ENCODE results near the gene DYSF. TPM values are rescaled to one million over a fixed set of nuclear protein-coding genes. Genes with fewer than 3 reads are reported as not detected.

The DYSF gene
- total RNA-seq, 1 donor from 2014 or later = 3.4 TPM

GRCh38 chr2:71555798-71556454 is 102.6 kb downstream of the DYSF start:
- ATAC-seq = no peak

DNA sequence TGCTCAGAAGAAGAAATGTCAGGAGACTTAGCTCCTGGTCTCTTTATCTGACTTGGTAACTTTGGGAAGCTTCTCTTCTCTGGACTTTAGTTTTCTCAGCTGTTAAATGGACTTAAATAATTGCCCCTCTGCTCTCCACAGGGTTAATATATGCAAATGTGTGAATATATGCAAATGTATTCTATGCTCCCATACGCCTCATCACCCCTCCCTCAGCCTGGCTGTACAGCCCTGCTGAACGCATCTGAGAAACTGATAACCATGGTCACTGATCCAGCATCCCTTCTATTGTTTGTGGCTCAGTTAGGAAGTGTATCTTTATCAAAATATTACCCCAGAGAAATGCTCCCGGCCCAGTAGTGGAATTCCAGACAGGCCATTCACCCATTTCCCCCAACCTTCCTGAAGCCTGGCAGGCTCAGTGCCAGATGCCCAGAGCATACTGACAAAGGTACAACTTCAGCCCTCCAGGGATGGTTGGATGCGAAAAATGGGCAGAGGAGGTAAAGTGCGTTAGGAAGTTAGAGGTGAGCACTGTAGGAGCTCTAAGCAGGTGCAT is 103.4 kb downstream of the DYSF start:
- ATAC-seq = no peak

DNA sequence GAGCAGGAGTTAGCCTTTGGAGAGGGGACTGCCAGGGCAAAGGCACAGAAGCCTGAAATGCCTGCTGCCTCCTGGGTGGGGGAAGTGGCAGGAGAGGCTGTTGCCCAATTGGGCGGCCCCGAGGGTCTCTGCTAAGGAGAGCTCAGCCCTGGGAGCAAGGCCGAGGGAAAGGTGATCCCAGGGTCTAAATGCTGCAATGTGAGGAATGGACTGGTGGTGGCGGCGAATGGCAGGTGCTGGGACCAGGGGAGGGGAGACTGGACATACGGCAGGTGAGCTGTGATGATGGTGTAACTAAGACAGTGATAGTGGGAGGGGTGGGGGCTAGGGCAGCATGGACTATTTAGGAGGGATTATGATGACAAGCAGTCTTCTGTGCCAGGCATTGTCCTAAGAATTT is 104.0 kb downstream of the DYSF start:
- no peak for ATAC-seq

DNA sequence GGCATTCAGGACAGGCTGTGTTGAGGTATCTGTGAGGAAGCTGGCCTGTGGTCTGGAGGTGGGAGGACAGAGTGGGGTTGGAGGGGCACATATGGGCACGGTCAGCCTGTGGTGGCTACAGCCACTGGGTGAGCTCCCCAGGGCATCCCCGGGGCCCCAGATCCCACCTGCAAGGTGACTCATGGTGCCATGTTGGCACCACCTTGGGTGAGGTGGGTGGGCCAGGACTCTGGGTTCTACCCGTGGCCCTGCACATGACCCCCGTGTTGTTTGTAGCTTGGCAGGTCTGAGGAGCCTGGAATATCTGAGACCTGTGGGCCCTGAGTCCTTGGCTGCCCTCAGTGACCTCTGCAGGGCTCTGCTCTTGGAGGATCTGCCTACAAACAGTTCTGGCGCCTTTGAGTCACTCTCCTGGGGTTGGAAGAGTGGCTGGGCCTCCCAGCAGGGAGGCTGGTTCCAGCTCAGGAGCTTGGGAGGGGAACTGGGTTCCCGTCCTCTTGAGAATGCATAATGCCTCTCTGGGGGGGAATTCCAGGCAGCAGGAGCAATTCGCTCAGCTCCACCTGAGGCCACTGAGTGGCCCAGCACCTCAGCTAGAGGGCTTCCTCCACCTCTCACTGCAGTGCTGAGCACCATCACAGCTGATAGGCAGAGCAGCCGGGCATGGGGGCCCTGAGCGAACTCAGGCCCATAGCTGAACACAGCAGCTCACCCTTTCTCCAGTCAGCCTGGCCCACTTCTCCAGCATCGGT is 105.1 kb downstream of the DYSF start:
- ATAC-seq = no peak

DNA sequence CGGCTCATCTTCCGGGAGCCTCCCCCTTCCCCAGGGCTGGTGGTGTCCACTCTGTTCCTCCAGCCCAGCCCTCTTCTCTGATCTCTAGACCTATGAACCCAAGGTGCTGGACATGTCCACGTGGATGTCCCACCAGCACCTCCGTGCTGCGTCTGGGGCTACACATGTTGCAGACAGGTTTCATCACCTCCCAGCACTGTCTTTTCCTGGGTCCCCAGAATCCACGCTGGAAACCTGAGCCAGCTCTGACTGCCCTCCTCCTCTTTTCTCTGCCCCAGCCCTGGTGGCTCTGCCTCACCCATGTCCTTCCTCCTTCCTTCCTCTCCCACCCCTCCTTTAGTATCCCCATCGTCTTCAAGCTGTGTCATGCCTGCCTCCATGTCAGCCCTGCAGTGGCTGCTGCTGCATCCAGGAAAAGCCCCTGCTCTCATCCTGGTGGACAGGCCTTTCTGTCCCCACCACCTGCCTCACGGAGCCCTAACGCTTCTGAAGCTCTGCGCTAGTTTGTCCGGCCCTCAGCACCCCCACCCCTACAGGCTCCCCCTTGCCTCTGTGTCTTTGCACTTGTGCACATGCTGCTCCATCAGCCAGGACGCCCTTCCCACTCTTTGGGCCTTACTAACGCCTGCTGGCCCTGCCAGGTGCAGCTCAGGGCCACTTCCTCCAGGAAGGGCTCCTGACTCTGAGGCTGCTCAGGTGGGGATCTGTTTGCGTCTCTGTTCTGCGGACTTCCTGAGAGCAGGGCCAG is 105.9 kb downstream of the DYSF start:
- ATAC-seq = no peak

GRCh38 chr2:71559828-71560637 is 106.7 kb downstream of the DYSF start:
- ATAC-seq = no peak

GRCh38 chr2:71560638-71561011 is 107.3 kb downstream of the DYSF start:
- no peak for ATAC-seq

- ATAC-seq = no peak
Measured at GRCh38 chr2:71561441-71562267, 108.3 kb downstream of the DYSF start.

- ATAC-seq = no peak
Measured at GRCh38 chr2:71562518-71562917, 109.2 kb downstream of the DYSF start.

DNA sequence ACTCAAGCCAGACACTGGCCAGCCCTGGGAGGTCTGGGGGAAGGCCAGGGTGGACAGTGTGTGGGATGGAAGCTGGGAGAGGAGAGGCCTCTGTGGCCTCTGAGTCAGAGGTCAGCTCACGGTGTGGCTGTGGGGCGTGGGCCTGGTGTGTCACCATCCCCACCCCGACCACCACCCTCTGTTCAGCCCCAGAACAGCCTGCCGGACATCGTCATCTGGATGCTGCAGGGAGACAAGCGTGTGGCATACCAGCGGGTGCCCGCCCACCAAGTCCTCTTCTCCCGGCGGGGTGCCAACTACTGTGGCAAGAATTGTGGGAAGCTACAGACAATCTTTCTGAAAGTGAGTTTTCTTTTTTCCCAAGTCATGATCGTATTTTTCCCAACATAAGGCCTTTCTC is 110.5 kb downstream of the DYSF start:
- ATAC-seq = peak; percentile 43

- no peak for ATAC-seq
Measured at GRCh38 chr2:71564361-71564760, 111.0 kb downstream of the DYSF start.

GRCh38 chr2:71564790-71565189 is 111.4 kb downstream of the DYSF start:
- no peak for ATAC-seq

DNA sequence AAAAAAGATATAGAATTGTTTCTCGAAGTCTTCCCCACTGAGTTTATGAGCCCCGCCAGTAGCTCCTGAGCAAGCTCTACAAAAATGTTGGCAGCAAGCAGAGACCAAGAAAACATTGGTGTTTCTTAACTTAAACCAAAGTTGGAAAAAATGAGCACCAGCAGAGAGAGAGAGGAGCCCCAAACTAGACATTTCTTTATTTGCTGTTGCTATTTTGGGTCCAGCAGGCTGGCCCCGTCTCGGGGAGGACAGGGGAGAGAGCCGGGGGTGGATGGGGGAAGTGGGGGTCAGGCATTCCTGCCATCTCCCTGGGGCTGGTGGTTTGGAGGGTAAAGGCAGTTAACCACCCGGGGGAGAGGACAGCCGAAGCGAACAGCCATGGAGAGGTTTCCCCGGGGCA is 113.0 kb downstream of the DYSF start:
- no peak for ATAC-seq

GRCh38 chr2:71567625-71568024 is 114.3 kb downstream of the DYSF start:
- ATAC-seq = no peak

- ATAC-seq = no peak
Measured at GRCh38 chr2:71568103-71568502, 114.7 kb downstream of the DYSF start.

GRCh38 chr2:71570511-71570910 is 117.2 kb downstream of the DYSF start:
- no peak for ATAC-seq

GRCh38 chr2:71570951-71571460 is 117.6 kb downstream of the DYSF start:
- ATAC-seq = no peak

DNA sequence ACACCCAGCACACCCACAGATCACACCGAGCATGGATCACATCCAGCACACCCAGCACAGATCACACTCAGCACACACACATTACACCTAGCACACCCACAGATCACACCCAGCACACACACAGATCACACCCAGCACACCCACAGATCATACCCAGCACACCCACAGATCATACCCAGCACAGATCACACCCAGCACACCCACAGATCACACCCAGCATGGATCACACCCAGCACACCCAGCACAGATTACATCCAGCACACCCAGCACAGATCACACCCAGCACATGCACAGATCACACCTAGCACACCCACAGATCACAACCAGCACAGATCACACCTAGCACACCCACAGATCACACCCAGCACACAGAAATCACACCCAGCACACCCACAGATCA is 118.6 kb downstream of the DYSF start:
- ATAC-seq = no peak

GRCh38 chr2:71575966-71576365 is 122.6 kb downstream of the DYSF start:
- no peak for ATAC-seq

DNA sequence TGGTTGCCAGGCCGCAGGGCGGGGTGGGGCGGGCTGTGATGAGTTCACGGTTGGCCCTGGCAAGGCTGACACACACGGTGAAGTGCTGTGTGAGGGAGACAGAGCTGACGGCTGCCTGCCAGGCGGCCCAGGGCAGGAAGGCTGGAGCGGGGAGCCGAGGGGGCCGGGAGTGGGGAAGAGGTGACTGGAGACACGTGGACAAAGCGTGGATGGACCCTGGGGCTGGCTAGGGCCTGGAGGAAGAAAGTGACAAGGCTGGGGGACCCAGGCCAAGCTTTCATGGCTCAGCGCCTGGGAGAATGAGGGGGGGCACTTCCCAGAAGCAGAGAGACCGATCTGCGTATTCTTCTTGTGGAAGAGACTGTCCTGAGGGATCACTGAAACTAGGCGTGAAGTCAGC is 123.2 kb downstream of the DYSF start:
- ATAC-seq = no peak

GRCh38 chr2:71577209-71577608 is 123.8 kb downstream of the DYSF start:
- no peak for ATAC-seq

All from esophagus mucosa (tissue), 1 donor.